Fibroblast of lung (primary cell): ENCODE measurements around the gene PREP. TPM values are rescaled to one million over a fixed set of nuclear protein-coding genes. Genes with fewer than 3 reads are reported as not detected.

Experiments used
- DNase-seq, 2 donors: peaks; one replicate each; pipeline versions ENCODE4 v3.0.0 to v3.0.0-alpha.2; 2010; ENCODE audit warnings: low read depth in 2 of 2
- H2AFZ ChIP-seq: 2 replicates; pipeline ENCODE4 v1.5.1; 2012; ENCODE audit warnings: low read length, control low read depth, inconsistent platforms
- H3K27ac ChIP-seq: 2 replicates; pipeline ENCODE4 v1.5.1; 2011; ENCODE audit warnings: low read length, control low read depth; ENCODE audit not compliant: insufficient read depth
- H3K27me3 ChIP-seq: 2 replicates; pipeline ENCODE4 v1.5.1; 2011; ENCODE audit warnings: mild to moderate bottlenecking, low read length; ENCODE audit not compliant: control insufficient read depth, insufficient read depth
- H3K36me3 ChIP-seq: 2 replicates; pipeline ENCODE4 v1.5.1; 2011; ENCODE audit warnings: low read length; ENCODE audit not compliant: control insufficient read depth, insufficient read depth
- H3K4me1 ChIP-seq: 2 replicates; pipeline ENCODE4 v1.5.1; 2011; ENCODE audit warnings: low read length; ENCODE audit not compliant: control insufficient read depth, insufficient read depth; ENCODE audit errors: extremely low read depth
- H3K4me2 ChIP-seq: 2 replicates; pipeline ENCODE4 v1.5.1; 2011; ENCODE audit warnings: low read length, control low read depth; ENCODE audit not compliant: insufficient read depth; ENCODE audit errors: extremely low read depth
- H3K4me3 ChIP-seq, 4 experiments: fragments of 200-600 bp in 1 of 4; sonication (generic) in 1 of 4; replicated peaks in 1 of 4; 2 replicates each; pipeline ENCODE4 v1.5.1; 2011 to 2016; ENCODE audit warnings: low read length in 4 of 4, low read depth in 3 of 4, mild to moderate bottlenecking in 3 of 4, control low read depth in 2 of 4, inconsistent platforms in 1 of 4, mixed read lengths in 1 of 4; ENCODE audit not compliant: insufficient read depth in 1 of 4; ENCODE audit errors: control extremely low read depth in 1 of 4
- H3K79me2 ChIP-seq: 2 replicates; pipeline ENCODE4 v1.5.1; 2012; ENCODE audit warnings: mild to moderate bottlenecking, low read length, inconsistent platforms; ENCODE audit not compliant: control insufficient read depth, insufficient read depth
- H3K9ac ChIP-seq: 2 replicates; pipeline ENCODE4 v1.5.1; 2011; ENCODE audit warnings: mild to moderate bottlenecking, low read length, control low read depth; ENCODE audit not compliant: insufficient read depth
- H3K9me3 ChIP-seq: 2 replicates; pipeline ENCODE4 v1.5.1; 2012; ENCODE audit warnings: low read depth, low read length; ENCODE audit not compliant: control insufficient read depth, insufficient read depth
- H4K20me1 ChIP-seq: 2 replicates; pipeline ENCODE4 v1.5.1; 2011; ENCODE audit warnings: low read length; ENCODE audit not compliant: control insufficient read depth, insufficient read depth; ENCODE audit errors: extremely low read depth
- CTCF ChIP-seq, 2 donors: IDR thresholded peaks in 1 of 2; conservative IDR thresholded peaks in 1 of 2; 1 replicate in 1 of 2; 2 replicates in 1 of 2; pipeline ENCODE4 v1.5.1; 2011 to 2012; ENCODE audit warnings: low read length in 2 of 2, control low read depth in 1 of 2, inconsistent platforms in 1 of 2, low read depth in 1 of 2, mild to moderate bottlenecking in 1 of 2
- EZH2 ChIP-seq: IDR thresholded peaks from 2 replicates; pipeline ENCODE4 v1.5.1; 2012; ENCODE audit warnings: low read length, control low read depth, mild to moderate bottlenecking; ENCODE audit errors: missing control alignments
- polyA plus RNA-seq, 2 donors: library from polyadenylated mRNA; depleted of rRNA in 1 of 2; stranded (reverse) in 1 of 2; unstranded in 1 of 2; fragments of >200 nt; gene quantifications; 2 replicates each; pipeline ENCODE4 v1.2.1, GENCODE V29; 2011 to 2012; ENCODE audit warnings: missing spikeins in 1 of 2
- total RNA-seq: library from RNA; depleted of rRNA; stranded (reverse); fragments of >200 nt; gene quantifications from 2 replicates; pipeline ENCODE4 v1.2.1, GENCODE V29; 2014

Gene PREP
- total and polyA plus RNA-seq, 2 donors (not counting 1 experiment from before 2014, with no cell fraction given) = 18.3 to 30.7 TPM

- H3K27me3 ChIP-seq = no peaks in the 10 kb centered on the region
- no peak overlapping the region for H3K9ac ChIP-seq
- peak in 1 of 2 donors; percentile 27 for DNase-seq
- H2AFZ ChIP-seq = no peak overlapping the region
- no peak for TF ChIP-seq EZH2
- no peak for TF ChIP-seq CTCF (conservative IDR thresholded peaks at IDR 0.05 in 1 of 2, IDR thresholded peaks at IDR 0.05 in 1 of 2; ENCODE audit: low read depth in 1 of 2, low read length in 2 of 2)
- H3K36me3 ChIP-seq = no peaks in the 10 kb centered on the region
- H3K4me2 ChIP-seq = peak overlapping the region; percentile 46
- no peak overlapping the region for H3K4me3 ChIP-seq
- H3K4me1 ChIP-seq = no peaks in the 10 kb centered on the region
- H3K27ac ChIP-seq = no peak overlapping the region
- H3K79me2 ChIP-seq = no peaks in the 10 kb centered on the region
- no peaks in the 10 kb centered on the region for H3K9me3 ChIP-seq
- no peaks in the 10 kb centered on the region for H4K20me1 ChIP-seq
Observed at GRCh38 chr6:105301756-105302616, 100.9 kb downstream of the PREP start.

- no peaks in the 10 kb centered on the region for H3K9me3 ChIP-seq
- H2AFZ ChIP-seq = no peak overlapping the region
- TF ChIP-seq EZH2 (no peak), CTCF (conservative IDR thresholded peaks at IDR 0.05 in 1 of 2, IDR thresholded peaks at IDR 0.05 in 1 of 2; ENCODE audit: low read depth in 1 of 2, low read length in 2 of 2) (no peak)
- peak; percentile 22 to 49 for DNase-seq
- H4K20me1 ChIP-seq = no peaks in the 10 kb centered on the region
- no peak overlapping the region for H3K4me3 ChIP-seq
- peak overlapping the region; percentile 5 for H3K4me2 ChIP-seq
- H3K4me1 ChIP-seq = no peaks in the 10 kb centered on the region
- H3K9ac ChIP-seq = no peak overlapping the region
- no peaks in the 10 kb centered on the region for H3K27me3 ChIP-seq
- no peaks in the 10 kb centered on the region for H3K79me2 ChIP-seq
- H3K36me3 ChIP-seq = no peaks in the 10 kb centered on the region
- no peak overlapping the region for H3K27ac ChIP-seq
Observed at GRCh38 chr6:105301072-105301503, 101.8 kb downstream of the PREP start.

GRCh38 chr6:105300090-105300489 lies 102.8 kb downstream of the PREP start:
- Histone ChIP-seq H3K4me2 (no peak overlapping the region), H3K79me2 (no peaks in the 10 kb centered on the region), H2AFZ (no peak overlapping the region), H3K4me1 (no peaks in the 10 kb centered on the region), H4K20me1 (no peaks in the 10 kb centered on the region), H3K27me3 (no peaks in the 10 kb centered on the region), H3K4me3 (no peak overlapping the region), H3K9me3 (no peaks in the 10 kb centered on the region), H3K27ac (no peak overlapping the region), H3K9ac (no peak overlapping the region), H3K36me3 (no peaks in the 10 kb centered on the region)
- TF ChIP-seq EZH2 = no peak
- TF ChIP-seq CTCF (conservative IDR thresholded peaks at IDR 0.05 in 1 of 2, IDR thresholded peaks at IDR 0.05 in 1 of 2; ENCODE audit: low read depth in 1 of 2, low read length in 2 of 2) = no peak
- DNase-seq = peak; percentile 8 to 55
